ENCODE measurements around the gene CSF3R. TPM values are rescaled to one million over a fixed set of nuclear protein-coding genes. Genes with fewer than 3 reads are reported as not detected.

CSF3R gene
- total and polyA plus RNA-seq, 2 experiments from 2014 or later = 3.3 to 6.0 TPM

GRCh38 chr1:36450270-36450918, 32.3 kb downstream of the CSF3R start, which contains the start of gene OSCP1:
Gene OSCP1, minus strand, starts transcription at chr1:36450451. Its CDS starts 82 bp downstream, at chr1:36450369.
- Histone ChIP-seq H3K27me3 (no peaks in the 10 kb centered on the region), H3K27ac (peak within 1 kb of the TSS; percentile 92), H3K4me3 (peak within 1 kb of the TSS; percentile 55), H3K36me3 (peaks cover 10% of the 10 kb centered on the region), H3K4me1 (ENCODE audit: low read depth) (no peaks in the 10 kb centered on the region), H3K9me3 (ENCODE audit: low read depth) (no peaks in the 10 kb centered on the region)
- peak; percentile 97 to 98 for DNase-seq (ENCODE audit: low read depth in 1 of 2, low spot score in 1 of 2)
- no peak for TF ChIP-seq CTCF (IDR thresholded peaks at IDR 0.05; ENCODE audit: low read depth, low read length)

- no peaks in the 10 kb centered on the region for H3K9me3 ChIP-seq (ENCODE audit: low read depth)
- no peaks in the 10 kb centered on the region for H3K27me3 ChIP-seq
- no peaks in the 10 kb centered on the region for H3K4me1 ChIP-seq (ENCODE audit: low read depth)
- no peak for TF ChIP-seq CTCF (IDR thresholded peaks at IDR 0.05; ENCODE audit: low read depth, low read length)
- H3K4me3 ChIP-seq = no peak overlapping the region
- DNase-seq (ENCODE audit: low read depth in 1 of 2, low spot score in 1 of 2) = no peak
- no peaks in the 10 kb centered on the region for H3K36me3 ChIP-seq
- H3K27ac ChIP-seq = no peak overlapping the region
Measured at GRCh38 chr1:36448530-36449056, 34.1 kb downstream of the CSF3R start.

DNA sequence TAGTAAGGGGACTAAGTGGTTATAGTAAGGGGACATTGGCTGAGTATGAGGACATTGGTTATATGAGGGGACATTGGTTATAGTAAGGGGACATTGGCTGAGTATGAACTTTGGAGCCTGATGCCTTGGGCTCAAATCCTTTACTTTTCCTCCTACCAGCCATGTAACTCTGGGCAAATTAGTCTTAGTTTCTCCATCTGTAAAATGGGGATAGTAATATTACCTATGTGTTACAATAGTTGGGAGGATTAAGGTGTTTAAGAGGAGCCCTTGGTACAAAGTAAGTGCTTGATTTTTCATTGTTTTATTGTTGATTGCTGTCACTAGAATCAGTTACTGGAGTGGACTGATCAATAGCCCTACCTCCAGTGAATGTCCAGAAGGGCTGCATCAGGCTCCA, 35.3 kb downstream of the CSF3R start:
- Histone ChIP-seq H3K27me3 (no peaks in the 10 kb centered on the region), H3K36me3 (no peaks in the 10 kb centered on the region), H3K4me1 (ENCODE audit: low read depth) (no peaks in the 10 kb centered on the region), H3K27ac (no peak overlapping the region), H3K9me3 (ENCODE audit: low read depth) (no peaks in the 10 kb centered on the region), H3K4me3 (no peak overlapping the region)
- no peak for TF ChIP-seq CTCF (IDR thresholded peaks at IDR 0.05; ENCODE audit: low read depth, low read length)
- DNase-seq (ENCODE audit: low read depth in 1 of 2, low spot score in 1 of 2) = no peak

GRCh38 chr1:36446746-36447145, 36.0 kb downstream of the CSF3R start:
- no peak for TF ChIP-seq CTCF (IDR thresholded peaks at IDR 0.05; ENCODE audit: low read depth, low read length)
- no peak overlapping the region for H3K4me3 ChIP-seq
- no peak overlapping the region for H3K27ac ChIP-seq
- H3K9me3 ChIP-seq (ENCODE audit: low read depth) = no peaks in the 10 kb centered on the region
- no peak for DNase-seq (ENCODE audit: low read depth in 1 of 2, low spot score in 1 of 2)
- no peaks in the 10 kb centered on the region for H3K36me3 ChIP-seq
- no peaks in the 10 kb centered on the region for H3K4me1 ChIP-seq (ENCODE audit: low read depth)
- H3K27me3 ChIP-seq = no peaks in the 10 kb centered on the region

GRCh38 chr1:36446271-36446670, 36.4 kb downstream of the CSF3R start:
- Histone ChIP-seq H3K9me3 (ENCODE audit: low read depth) (no peaks in the 10 kb centered on the region), H3K4me3 (no peak overlapping the region), H3K27ac (no peak overlapping the region), H3K4me1 (ENCODE audit: low read depth) (no peaks in the 10 kb centered on the region), H3K36me3 (no peaks in the 10 kb centered on the region), H3K27me3 (no peaks in the 10 kb centered on the region)
- TF ChIP-seq CTCF (IDR thresholded peaks at IDR 0.05; ENCODE audit: low read depth, low read length) = no peak
- peak in 1 of 2 donors; percentile 15 for DNase-seq (ENCODE audit: low read depth in 1 of 2, low spot score in 1 of 2)

Data from cardiac muscle cell (in vitro differentiated cells and primary cell).